Renal cortex interstitium (tissue), 15 donors: Measurements from ENCODE around the gene ZNF573. TPM values are rescaled to one million over a fixed set of nuclear protein-coding genes. Genes with fewer than 3 reads are reported as not detected.
"Not testable (repeated sequence)": the region's sequence is repeated elsewhere in the genome, so short reads cannot be mapped to it uniquely, and the experiment has no call there.

Source experiments
- DNase-seq, 11 donors: peaks; one replicate each; pipeline ENCODE4 v3.0.0-alpha.2; 2013; ENCODE audit warnings: low read depth in 9 of 11, low spot score in 4 of 11; ENCODE audit errors: extremely low read depth in 1 of 11
- long read RNA-seq, 16 experiments: transcript quantifications; one replicate each; lab custom pipeline, GENCODE V29; 2026
- polyA plus RNA-seq, 3 donors: library from polyadenylated mRNA; unstranded; fragments of 120-200 nt; gene quantifications; one replicate each; pipeline ENCODE4 v1.2.1, GENCODE V29; 2013; ENCODE audit not compliant: insufficient read length in 3 of 3

Gene ZNF573
- 10 to 100 TPM; 11.9 to 21.3 (median 13.9) TPM for polyA plus RNA-seq
- long read RNA-seq, donor 1, partial matches to known transcripts: 37 of 37 reads
- long read RNA-seq, donor 1, other reads (novel, unspliced or antisense): 0 of 37 reads
- long read RNA-seq, donor 2, partial matches to known transcripts: 30 of 30 reads
- long read RNA-seq, donor 2, other reads (novel, unspliced or antisense): 0 of 30 reads
- long read RNA-seq, donor 3, partial matches to known transcripts: 21 of 21 reads
- long read RNA-seq, donor 3, other reads (novel, unspliced or antisense): 0 of 21 reads
- long read RNA-seq, donor 4, partial matches to known transcripts: 24 of 25 reads
- long read RNA-seq, donor 4, other reads (novel, unspliced or antisense): 0 of 25 reads
- long read RNA-seq, donor 5, partial matches to known transcripts: 10 of 11 reads
- long read RNA-seq, donor 5, other reads (novel, unspliced or antisense): 0 of 11 reads
- long read RNA-seq, donor 6: 0 reads
- long read RNA-seq, donor 7, partial matches to known transcripts: 15 of 16 reads
- long read RNA-seq, donor 7, other reads (novel, unspliced or antisense): 0 of 16 reads
- long read RNA-seq, donor 8, partial matches to known transcripts: 0 of 3 reads
- long read RNA-seq, donor 8, other reads (novel, unspliced or antisense): 0 of 3 reads
- long read RNA-seq, donor 9, partial matches to known transcripts: 7 of 7 reads
- long read RNA-seq, donor 9, other reads (novel, unspliced or antisense): 0 of 7 reads
- long read RNA-seq, donor 10, partial matches to known transcripts: 0 of 1 reads
- long read RNA-seq, donor 10, other reads (novel, unspliced or antisense): 0 of 1 reads
- long read RNA-seq, donor 11, partial matches to known transcripts: 12 of 12 reads
- long read RNA-seq, donor 11, other reads (novel, unspliced or antisense): 0 of 12 reads
- long read RNA-seq, donor 12, partial matches to known transcripts: 25 of 25 reads
- long read RNA-seq, donor 12, other reads (novel, unspliced or antisense): 0 of 25 reads
- long read RNA-seq, donor 13: 0 reads
- long read RNA-seq, donor 14, partial matches to known transcripts: 14 of 14 reads
- long read RNA-seq, donor 14, other reads (novel, unspliced or antisense): 0 of 14 reads
- long read RNA-seq, donor 15: 0 reads
- long read RNA-seq, donor 16: 0 reads

GRCh38 chr19:37779127-37780005, at the start of gene ZNF573:
Gene ZNF573 (minus strand): TSS chr19:37779586. CDS start chr19:37773729, 5,857 bp downstream.
- DNase-seq: peak; percentile 72 to 94 (median 88)

DNA sequence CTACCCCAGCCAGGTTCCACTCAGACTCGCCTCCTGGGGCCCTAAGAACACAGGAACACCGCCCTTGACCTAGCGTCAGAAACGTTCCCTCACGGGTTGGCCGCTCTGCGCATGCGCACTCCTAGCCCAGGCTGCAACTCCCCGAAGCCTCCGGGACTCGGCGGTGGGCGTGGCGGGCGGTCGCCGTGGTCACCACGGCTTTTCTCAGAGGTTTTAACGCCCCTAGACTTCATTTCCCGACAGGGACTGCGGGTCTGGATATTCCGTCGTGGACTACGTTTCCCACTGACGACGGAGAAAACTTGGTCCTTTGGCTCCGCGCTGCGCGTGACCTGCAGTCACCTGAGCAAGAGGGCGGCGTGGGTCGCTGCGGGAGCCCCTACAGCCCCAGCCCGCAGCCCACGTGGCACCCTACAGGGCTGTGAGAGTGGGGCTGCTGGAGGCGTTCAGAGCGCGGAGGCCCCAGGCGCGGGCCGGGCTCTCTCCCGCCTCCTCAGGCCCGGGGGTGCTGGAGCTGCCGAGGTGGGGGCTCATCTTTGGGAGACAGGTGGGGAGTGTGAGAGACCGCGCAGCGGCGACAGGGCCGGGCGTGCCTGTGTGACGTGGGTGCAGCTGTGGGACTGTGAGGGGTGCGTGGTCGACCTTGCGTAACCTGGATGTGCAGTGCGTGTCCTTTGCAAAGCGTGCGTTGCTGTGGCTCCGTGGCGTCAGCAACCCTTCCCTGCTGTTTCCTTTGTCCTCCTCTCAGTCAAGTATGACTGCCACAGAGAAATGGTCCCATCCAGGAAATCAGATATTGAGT, 38.0 kb upstream of the ZNF573 start:
- DNase-seq: peak; percentile 63 to 83 (median 78)

- not testable (repeated sequence) for DNase-seq
Measured at GRCh38 chr19:37815611-37816010, 36.2 kb upstream of the ZNF573 start.

GRCh38 chr19:37813340-37813739, 34.0 kb upstream of the ZNF573 start:
- DNase-seq: no peak

- no peak for DNase-seq
Measured at GRCh38 chr19:37809366-37809765, 30.0 kb upstream of the ZNF573 start.

- DNase-seq: no peak
Measured at GRCh38 chr19:37803249-37803840, 24.0 kb upstream of the ZNF573 start.

GRCh38 chr19:37790244-37790925, 11.0 kb upstream of the ZNF573 start:
- DNase-seq: no peak

- DNase-seq: peak in 8 of 11 donors; percentile 0 to 17 (median 4)
Measured at GRCh38 chr19:37778613-37779126, 716 bp downstream of the ZNF573 start.

- no peak for DNase-seq
Measured at GRCh38 chr19:37770985-37771384, 8.4 kb downstream of the ZNF573 start.

DNA sequence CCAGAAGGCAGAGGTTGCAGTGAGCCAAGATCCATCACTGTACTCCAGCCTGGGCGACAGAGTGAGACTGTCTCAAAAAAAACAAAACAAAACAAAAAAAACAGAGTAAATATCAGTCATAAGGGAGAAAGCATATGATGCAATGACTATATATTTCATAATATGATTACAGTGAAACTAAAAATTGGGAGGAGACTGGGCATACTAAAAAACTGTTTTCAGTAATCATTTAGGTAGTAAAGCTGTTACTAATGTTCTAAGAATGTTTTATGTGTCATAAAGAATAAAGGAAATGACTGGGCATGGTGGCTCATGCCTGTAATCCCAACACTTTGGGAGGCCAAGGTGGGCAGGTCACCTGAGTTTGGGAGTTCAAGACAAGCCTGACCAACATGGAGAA, 15.9 kb downstream of the ZNF573 start:
- no peak for DNase-seq

DNA sequence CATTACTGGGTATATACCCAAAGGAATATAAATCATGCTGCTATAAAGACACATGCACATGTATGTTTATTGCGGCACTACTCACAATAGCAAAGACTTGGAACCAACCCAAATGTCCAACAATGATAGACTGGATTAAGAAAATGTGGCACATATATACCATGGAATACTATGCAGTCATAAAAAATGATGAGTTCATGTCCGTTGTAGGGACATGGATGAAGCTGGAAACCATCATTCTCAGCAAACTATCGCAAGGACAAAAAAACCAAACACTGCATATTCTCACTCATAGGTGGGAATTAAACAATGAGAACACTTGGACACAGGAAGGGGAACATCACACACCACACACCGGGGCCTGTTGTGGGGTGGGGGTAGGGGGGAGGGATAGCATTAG, 21.7 kb downstream of the ZNF573 start:
- not testable (repeated sequence) for DNase-seq

GRCh38 chr19:37738371-37738770, 41.0 kb downstream of the ZNF573 start:
- no peak for DNase-seq

DNA sequence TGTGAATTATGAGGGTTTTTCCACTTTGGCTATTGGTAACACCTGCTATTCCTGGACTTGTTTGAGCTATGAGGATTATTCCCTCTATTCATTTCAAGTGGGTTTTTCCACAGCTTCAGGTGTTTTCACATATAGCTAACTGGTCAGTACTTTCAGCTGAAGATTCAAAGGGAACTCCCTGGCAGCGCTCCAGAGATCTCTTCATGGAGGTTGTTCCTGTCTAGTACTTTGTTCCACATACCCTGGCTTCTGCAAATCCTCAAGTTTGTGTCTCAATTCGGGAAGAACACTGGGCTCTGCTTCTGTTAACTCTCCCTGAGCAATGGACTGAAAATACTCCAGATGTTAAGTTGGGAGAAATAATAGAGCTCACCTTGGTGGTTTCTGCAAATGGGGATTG, 54.2 kb downstream of the ZNF573 start:
- no peak for DNase-seq

DNA sequence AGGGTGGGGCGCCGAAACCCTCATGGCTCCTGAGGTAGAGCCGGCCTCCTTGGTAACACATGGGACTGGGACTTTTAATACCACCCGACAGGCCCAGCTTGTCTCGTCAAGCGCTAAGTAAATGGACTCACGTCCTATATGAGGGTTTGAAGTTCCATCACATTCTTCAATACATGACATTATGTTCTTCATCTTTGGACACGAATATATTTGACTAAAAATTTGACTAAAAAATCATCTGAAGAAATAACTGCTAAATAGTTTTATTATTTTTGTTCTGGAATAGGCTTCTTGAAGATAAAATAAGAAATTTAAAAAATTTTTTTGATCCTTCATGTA, 59.5 kb downstream of the ZNF573 start:
- DNase-seq: no peak

- peak; percentile 86 to 95 (median 92) for DNase-seq
Measured at GRCh38 chr19:37719111-37719926, 60.1 kb downstream of the ZNF573 start, which contains the start of gene ZNF607. Gene ZNF607 (minus strand): TSS chr19:37719761. CDS start chr19:37711618, 8,143 bp downstream.

GRCh38 chr19:37718304-37718703, 61.1 kb downstream of the ZNF573 start:
- DNase-seq: peak in 1 of 11 donors; percentile 1
